Stimulated activated CD8-positive, alpha-beta memory T cell treated with anti-CD3 and anti-CD28 coated beads, Interleukin-2, amount 100 ng/mL, for 1 hour (primary cell): ENCODE data around the gene DISP3.

Experiments
- DNase-seq, 2 donors: peaks; one replicate each; pipeline ENCODE4 v3.0.0-alpha.2; 2020; ENCODE audit warnings: low read depth in 2 of 2

DISP3 gene

DNA sequence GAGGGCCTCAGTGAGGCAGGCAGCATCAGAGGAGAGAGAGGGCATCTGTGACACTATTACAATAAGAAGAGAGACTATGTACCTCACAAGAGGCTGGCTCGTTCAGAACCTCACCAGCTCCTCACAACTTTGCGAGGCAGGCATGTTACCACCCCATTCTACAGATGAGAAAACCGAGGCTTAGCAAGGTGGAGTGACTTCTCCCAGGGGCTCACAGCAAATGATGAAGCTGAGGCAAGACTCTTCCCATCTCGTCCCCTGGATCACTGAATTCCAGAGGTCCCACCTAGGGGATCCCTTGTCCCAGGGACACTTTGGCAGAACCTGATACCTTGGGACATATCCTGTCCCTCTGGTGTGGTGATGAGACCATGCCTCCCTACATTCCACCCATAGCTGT lies 64.4 kb downstream of the DISP3 start:
- no peak for DNase-seq

- DNase-seq, result no peak
Observed at GRCh38 chr1:11543796-11544195, 64.8 kb downstream of the DISP3 start.

DNA sequence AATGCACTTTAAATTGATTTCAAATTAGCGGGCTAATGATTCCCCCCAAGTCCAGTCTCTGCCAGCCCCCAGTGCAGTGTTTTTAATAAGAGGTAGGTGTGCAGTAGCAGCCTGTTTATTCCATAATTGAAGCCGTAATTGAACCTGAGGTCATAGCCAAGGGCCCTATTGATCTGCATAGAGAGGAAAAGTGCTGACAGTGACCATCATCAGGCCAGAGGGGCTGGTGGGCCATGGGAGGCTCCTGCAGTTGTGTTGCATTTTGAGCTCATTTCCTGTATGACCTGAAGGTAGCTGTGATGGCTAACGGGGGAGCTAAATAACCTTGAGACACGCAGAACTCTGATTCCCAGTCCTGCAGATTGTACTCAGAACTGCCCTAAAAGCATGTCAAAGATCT lies 67.5 kb downstream of the DISP3 start:
- DNase-seq, result no peak

- DNase-seq, result no peak
Observed at GRCh38 chr1:11550664-11551283, 71.8 kb downstream of the DISP3 start.

- no peak for DNase-seq
Observed at GRCh38 chr1:11558276-11558675, 79.3 kb downstream of the DISP3 start.

DNA sequence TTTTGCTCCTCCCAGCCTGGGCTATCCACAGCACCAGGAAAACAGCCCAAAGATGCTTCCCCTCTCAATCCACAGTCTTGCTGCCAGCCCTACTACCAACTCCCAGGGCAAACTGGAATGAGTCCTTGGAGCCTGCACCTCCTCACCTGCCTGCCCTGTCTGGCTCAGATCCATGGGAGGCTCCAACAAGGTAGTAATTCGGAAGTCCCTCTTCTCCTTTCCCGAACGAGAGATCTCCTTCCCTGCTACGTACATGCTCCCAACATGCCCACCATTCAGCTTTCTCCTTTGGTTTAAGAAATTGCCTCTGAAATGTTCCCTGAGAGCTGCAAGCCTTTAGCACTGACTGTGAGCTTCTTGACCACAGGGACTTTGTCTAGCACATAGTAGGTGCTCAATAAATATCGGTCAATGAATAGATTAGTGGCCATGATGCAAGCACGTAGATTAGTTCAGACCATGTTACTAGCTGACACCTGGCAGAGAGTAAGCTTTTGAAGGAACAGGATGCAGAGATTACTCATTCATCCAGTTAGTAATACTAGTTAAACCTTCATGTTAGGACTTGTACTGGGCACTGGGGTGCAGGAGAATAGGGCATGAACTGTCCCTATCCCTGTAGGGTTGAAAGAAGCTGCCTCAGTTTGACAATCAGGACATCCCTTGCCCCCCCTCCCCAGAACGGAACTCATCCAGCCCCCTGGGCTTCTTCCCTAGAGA lies 80.1 kb downstream of the DISP3 start:
- DNase-seq, result no peak

- DNase-seq, result no peak
Observed at GRCh38 chr1:11559591-11559970, 80.6 kb downstream of the DISP3 start.

- DNase-seq, result no peak
Observed at GRCh38 chr1:11560061-11560460, 81.1 kb downstream of the DISP3 start.

GRCh38 chr1:11561740-11562139 lies 82.8 kb downstream of the DISP3 start:
- DNase-seq, result no peak

GRCh38 chr1:11562664-11563063 lies 83.7 kb downstream of the DISP3 start:
- DNase-seq, result no peak

DNA sequence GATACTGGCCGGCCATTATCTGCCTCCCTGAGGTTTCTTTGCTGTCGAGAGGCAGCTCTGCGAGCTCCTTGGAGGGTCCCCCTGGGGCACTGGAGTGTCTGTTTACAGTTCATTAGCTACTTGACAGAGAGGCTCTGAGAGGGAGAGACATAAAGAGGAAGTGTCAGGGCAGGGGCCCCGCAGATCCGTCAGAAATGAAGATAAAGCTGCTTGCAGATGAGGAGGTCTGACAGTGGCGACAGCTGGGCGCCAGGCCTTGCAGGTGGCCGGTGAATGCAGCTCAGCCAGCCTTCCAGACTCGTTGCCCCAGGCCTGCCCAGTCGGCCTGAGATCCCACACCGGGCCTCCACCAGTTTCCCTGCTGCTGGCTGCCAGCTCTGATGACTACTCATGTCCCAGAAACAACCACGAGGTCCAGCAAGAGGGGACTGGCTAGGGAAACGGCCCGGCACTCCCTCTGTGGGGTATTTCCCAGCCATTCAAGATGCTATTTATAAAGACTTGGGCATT lies 84.7 kb downstream of the DISP3 start:
- no peak for DNase-seq

DNA sequence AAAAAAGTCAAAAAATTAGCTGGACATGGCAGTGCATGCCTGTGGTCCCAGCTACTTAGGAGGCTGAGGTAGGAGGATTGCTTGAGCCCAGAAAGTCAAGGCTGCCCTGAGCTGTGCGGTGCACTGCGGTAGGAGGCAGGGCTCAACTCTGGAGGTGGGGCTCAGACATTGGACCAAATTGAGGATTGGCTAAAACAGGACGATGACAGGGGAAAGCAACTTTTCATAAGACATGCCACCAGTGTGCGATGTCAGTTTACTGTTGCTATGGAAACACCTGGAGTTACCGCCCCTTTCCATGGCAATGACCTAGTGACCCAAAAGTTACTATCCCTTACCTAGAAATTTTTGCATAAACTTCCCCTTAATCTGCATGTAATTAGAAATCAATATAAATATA lies 85.3 kb downstream of the DISP3 start:
- DNase-seq, result no peak

GRCh38 chr1:11566042-11566850 lies 87.3 kb downstream of the DISP3 start:
- DNase-seq, result no peak

GRCh38 chr1:11567244-11568065 lies 88.5 kb downstream of the DISP3 start:
- no peak for DNase-seq

GRCh38 chr1:11568687-11569086 lies 89.7 kb downstream of the DISP3 start:
- DNase-seq, result no peak

DNA sequence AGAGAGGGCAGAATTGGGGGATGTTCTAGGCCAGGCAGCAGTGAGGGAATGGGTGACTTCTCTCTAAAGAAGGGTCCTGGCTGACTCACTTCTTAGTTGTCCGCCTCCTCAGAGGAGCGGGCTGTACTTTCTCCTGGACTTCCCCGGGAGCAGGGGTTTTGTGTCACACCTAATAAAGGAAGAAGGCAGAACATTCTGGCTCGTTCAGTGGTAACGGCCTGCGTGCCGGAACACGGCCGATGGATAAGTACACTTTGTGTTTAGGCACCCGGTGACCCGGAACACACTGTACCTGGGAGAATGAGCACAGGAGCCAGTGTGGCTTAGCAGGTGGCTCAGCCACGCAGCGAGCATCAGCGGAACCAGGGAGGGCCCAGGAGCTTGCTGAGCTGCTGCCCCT lies 90.6 kb downstream of the DISP3 start:
- no peak for DNase-seq

- no peak for DNase-seq
Observed at GRCh38 chr1:11569954-11570353, 91.0 kb downstream of the DISP3 start.

GRCh38 chr1:11570821-11571380 lies 91.9 kb downstream of the DISP3 start:
- DNase-seq, result no peak

GRCh38 chr1:11571906-11572616 lies 93.1 kb downstream of the DISP3 start:
- no peak for DNase-seq

DNA sequence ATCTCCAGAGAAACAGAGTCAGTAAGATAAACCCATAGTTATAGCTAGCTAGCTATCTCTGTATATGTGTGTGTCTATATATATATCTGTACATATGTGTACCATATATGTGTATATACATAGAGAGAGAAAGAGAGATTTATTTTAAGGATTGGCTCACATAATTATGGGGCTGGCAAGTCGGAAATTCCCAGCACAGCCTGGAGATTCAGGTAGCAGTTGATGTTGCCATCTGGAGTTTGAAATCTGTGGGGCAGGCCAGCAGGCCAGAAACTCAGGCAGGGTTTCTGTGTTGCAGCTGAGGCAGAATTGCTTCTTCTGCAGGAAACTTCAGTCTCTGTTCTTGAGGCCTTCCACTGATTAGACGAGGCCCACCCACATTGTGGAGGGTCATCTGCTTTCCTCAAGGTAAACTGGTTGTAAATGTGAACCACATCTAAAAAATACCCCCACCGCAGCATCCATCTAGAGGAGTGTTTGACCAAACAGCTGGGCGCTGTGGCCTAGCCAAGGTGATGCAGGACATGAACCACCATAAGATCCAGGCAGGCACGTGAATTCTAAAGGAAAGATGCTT lies 94.2 kb downstream of the DISP3 start:
- no peak for DNase-seq
